ENCODE results near the gene STIL.

Gene STIL

GRCh38 chr1:47332779-47333577 lies 19.0 kb upstream of the STIL start:
- no peaks in the 10 kb centered on the region; the same call in 1 of the 2 replicates for H3K36me3 ChIP-seq (ENCODE audit: insufficient read depth, low read length)
- H2AFZ ChIP-seq (ENCODE audit: low read depth, low read length), result peak overlapping the region; percentile 88
- peaks cover 3% of the 10 kb centered on the region; the same call in 1 of the 2 replicates for H4K20me1 ChIP-seq (ENCODE audit: insufficient read depth, low read length)
- H3K4me1 ChIP-seq (ENCODE audit: insufficient read depth, low read length), result peaks cover 43% of the 10 kb centered on the region
- H3K27me3 ChIP-seq (ENCODE audit: insufficient read depth, low read length, poor library complexity), result no peaks in the 10 kb centered on the region
- ATAC-seq (ENCODE audit: insufficient read depth, low read depth) (no peak), DNase-seq (no peak)
- no peaks in the 10 kb centered on the region for H3K9me3 ChIP-seq (ENCODE audit: insufficient read depth, low read length, severe bottlenecking)
- peak overlapping the region; percentile 80 for H3K4me2 ChIP-seq (ENCODE audit: insufficient read depth, low read length)
- H3K4me3 ChIP-seq (ENCODE audit: low read depth in 1 of 2, low read length in 2 of 2), result peak overlapping the region; percentile 60 to 76
- TF ChIP-seq EZH2 (IDR thresholded peaks at IDR 0.05; ENCODE audit: borderline replicate concordance, low read depth, low read length, severe bottlenecking), result no peak
- no peak for TF ChIP-seq CTCF (IDR thresholded peaks at IDR 0.05; ENCODE audit: borderline replicate concordance, extremely low read depth, low read length, poor library complexity, severe bottlenecking)
- H3K9ac ChIP-seq (ENCODE audit: low read depth, low read length), result peak overlapping the region; percentile 94
- peaks cover 49% of the 10 kb centered on the region for H3K79me2 ChIP-seq (ENCODE audit: insufficient read depth, low read length)
- H3K27ac ChIP-seq (ENCODE audit: low read length), result peak overlapping the region; percentile 76

- Histone ChIP-seq H3K36me3 (ENCODE audit: insufficient read depth, low read length) (no peaks in the 10 kb centered on the region; the same call in 1 of the 2 replicates), H3K79me2 (ENCODE audit: insufficient read depth, low read length) (peaks cover 38% of the 10 kb centered on the region), H3K4me3 (ENCODE audit: low read depth in 1 of 2, low read length in 2 of 2) (no peak overlapping the region), H3K9ac (ENCODE audit: low read depth, low read length) (no peak overlapping the region), H2AFZ (ENCODE audit: low read depth, low read length) (no peak overlapping the region), H3K9me3 (ENCODE audit: insufficient read depth, low read length, severe bottlenecking) (no peaks in the 10 kb centered on the region), H3K27ac (ENCODE audit: low read length) (no peak overlapping the region), H3K4me1 (ENCODE audit: insufficient read depth, low read length) (peaks cover 36% of the 10 kb centered on the region), H3K4me2 (ENCODE audit: insufficient read depth, low read length) (peak overlapping the region; percentile 80; the same call in 1 of the 2 replicates), H3K27me3 (ENCODE audit: insufficient read depth, low read length, poor library complexity) (no peaks in the 10 kb centered on the region), H4K20me1 (ENCODE audit: insufficient read depth, low read length) (peaks cover 3% of the 10 kb centered on the region; the same call in 1 of the 2 replicates)
- TF ChIP-seq CTCF (IDR thresholded peaks at IDR 0.05; ENCODE audit: borderline replicate concordance, extremely low read depth, low read length, poor library complexity, severe bottlenecking), result no peak
- TF ChIP-seq EZH2 (IDR thresholded peaks at IDR 0.05; ENCODE audit: borderline replicate concordance, low read depth, low read length, severe bottlenecking), result no peak
- no peak for DNase-seq
- no peak for ATAC-seq (ENCODE audit: insufficient read depth, low read depth)
Measured at GRCh38 chr1:47331875-47332274, 17.9 kb upstream of the STIL start.

- Histone ChIP-seq H3K36me3 (ENCODE audit: insufficient read depth, low read length) (no peaks in the 10 kb centered on the region), H2AFZ (ENCODE audit: low read depth, low read length) (no peak overlapping the region), H3K79me2 (ENCODE audit: insufficient read depth, low read length) (peaks cover 21% of the 10 kb centered on the region), H4K20me1 (ENCODE audit: insufficient read depth, low read length) (no peaks in the 10 kb centered on the region; the same call in 1 of the 2 replicates), H3K27ac (ENCODE audit: low read length) (no peak overlapping the region), H3K4me3 (ENCODE audit: low read depth in 1 of 2, low read length in 2 of 2) (no peak overlapping the region), H3K9me3 (ENCODE audit: insufficient read depth, low read length, severe bottlenecking) (no peaks in the 10 kb centered on the region), H3K27me3 (ENCODE audit: insufficient read depth, low read length, poor library complexity) (no peaks in the 10 kb centered on the region), H3K4me2 (ENCODE audit: insufficient read depth, low read length) (no peak overlapping the region), H3K9ac (ENCODE audit: low read depth, low read length) (no peak overlapping the region), H3K4me1 (ENCODE audit: insufficient read depth, low read length) (peaks cover 22% of the 10 kb centered on the region)
- ATAC-seq (ENCODE audit: insufficient read depth, low read depth) (no peak), DNase-seq (no peak)
- TF ChIP-seq EZH2 (IDR thresholded peaks at IDR 0.05; ENCODE audit: borderline replicate concordance, low read depth, low read length, severe bottlenecking) (no peak), CTCF (IDR thresholded peaks at IDR 0.05; ENCODE audit: borderline replicate concordance, extremely low read depth, low read length, poor library complexity, severe bottlenecking) (no peak)
Measured at GRCh38 chr1:47330212-47330611, 16.3 kb upstream of the STIL start.

All from DND-41 (cell line).